ENCODE results near the gene PPP2R2B. TPM values are rescaled to one million over a fixed set of nuclear protein-coding genes. Genes with fewer than 3 reads are reported as not detected.

Gene PPP2R2B
- total RNA-seq, 4 donors from 2014 or later: 1.2 to 4.0 (median 2.1) TPM

GRCh38 chr5:146721073-146721815 lies 157.3 kb downstream of the PPP2R2B start:
- H3K27ac ChIP-seq (replicated peaks in 1 of 4): no peak overlapping the region
- H3K4me3 ChIP-seq: no peak overlapping the region
- no peaks in the 10 kb centered on the region for H3K9me3 ChIP-seq
- TF ChIP-seq POLR2AphosphoS5 (IDR thresholded peaks at IDR 0.05) (no peak), CTCF (IDR thresholded peaks at IDR 0.05) (no peak), POLR2A (IDR thresholded peaks at IDR 0.05; ENCODE audit: low read depth) (no peak), EP300 (IDR thresholded peaks at IDR 0.05) (no peak)
- intact Hi-C loops (cut with DNase I): no loop called here
- no peaks in the 10 kb centered on the region for H3K36me3 ChIP-seq
- H3K27me3 ChIP-seq: no peaks in the 10 kb centered on the region
- no peak for DNase-seq (ENCODE audit: extremely low spot score)
- H3K4me1 ChIP-seq: no peaks in the 10 kb centered on the region
- WGBS: 78% methylated on average over 5 of the region's 5 CpGs

- H3K9me3 ChIP-seq: no peaks in the 10 kb centered on the region
- no peak overlapping the region for H3K27ac ChIP-seq (replicated peaks in 1 of 4)
- WGBS: 27% methylated on average over 1 of the region's 1 CpG
- H3K36me3 ChIP-seq: no peaks in the 10 kb centered on the region
- no peak for DNase-seq (ENCODE audit: extremely low spot score)
- H3K4me3 ChIP-seq: no peak overlapping the region
- intact Hi-C loops (cut with DNase I): no loop called here
- TF ChIP-seq POLR2AphosphoS5 (IDR thresholded peaks at IDR 0.05): no peak
- no peak for TF ChIP-seq CTCF (IDR thresholded peaks at IDR 0.05)
- TF ChIP-seq EP300 (IDR thresholded peaks at IDR 0.05): no peak
- no peak for TF ChIP-seq POLR2A (IDR thresholded peaks at IDR 0.05; ENCODE audit: low read depth)
- H3K27me3 ChIP-seq: no peaks in the 10 kb centered on the region
- no peaks in the 10 kb centered on the region for H3K4me1 ChIP-seq
Observed at GRCh38 chr5:146720107-146720506, 158.4 kb downstream of the PPP2R2B start.

- Histone ChIP-seq H3K9me3 (no peaks in the 10 kb centered on the region), H3K27me3 (no peaks in the 10 kb centered on the region), H3K27ac (replicated peaks in 1 of 4) (no peak overlapping the region), H3K4me3 (no peak overlapping the region), H3K4me1 (no peaks in the 10 kb centered on the region), H3K36me3 (no peaks in the 10 kb centered on the region)
- intact Hi-C loops (cut with DNase I): no loop called here
- DNase-seq (ENCODE audit: extremely low spot score): no peak
- TF ChIP-seq EP300 (IDR thresholded peaks at IDR 0.05) (no peak), CTCF (IDR thresholded peaks at IDR 0.05) (no peak), POLR2A (IDR thresholded peaks at IDR 0.05; ENCODE audit: low read depth) (no peak), POLR2AphosphoS5 (IDR thresholded peaks at IDR 0.05) (no peak)
Observed at GRCh38 chr5:146719179-146719578, 159.4 kb downstream of the PPP2R2B start.

GRCh38 chr5:146718609-146719008 lies 159.9 kb downstream of the PPP2R2B start:
- no peak for DNase-seq (ENCODE audit: extremely low spot score)
- no peaks in the 10 kb centered on the region for H3K9me3 ChIP-seq
- no peak for TF ChIP-seq POLR2A (IDR thresholded peaks at IDR 0.05; ENCODE audit: low read depth)
- intact Hi-C loops (cut with DNase I): no loop called here
- WGBS: 75% methylated on average over 3 of the region's 3 CpGs
- H3K36me3 ChIP-seq: no peaks in the 10 kb centered on the region
- H3K4me3 ChIP-seq: no peak overlapping the region
- no peak overlapping the region for H3K27ac ChIP-seq (replicated peaks in 1 of 4)
- no peaks in the 10 kb centered on the region for H3K4me1 ChIP-seq
- H3K27me3 ChIP-seq: no peaks in the 10 kb centered on the region

GRCh38 chr5:146717951-146718350 lies 160.6 kb downstream of the PPP2R2B start:
- Histone ChIP-seq H3K36me3 (no peaks in the 10 kb centered on the region), H3K4me1 (no peaks in the 10 kb centered on the region), H3K4me3 (no peak overlapping the region), H3K27me3 (no peaks in the 10 kb centered on the region), H3K9me3 (no peaks in the 10 kb centered on the region), H3K27ac (replicated peaks in 1 of 4) (no peak overlapping the region)
- intact Hi-C loops (cut with DNase I): no loop called here
- 63% methylated on average over 3 of the region's 3 CpGs for WGBS
- TF ChIP-seq POLR2A (IDR thresholded peaks at IDR 0.05; ENCODE audit: low read depth) (no peak), EP300 (IDR thresholded peaks at IDR 0.05) (no peak), POLR2AphosphoS5 (IDR thresholded peaks at IDR 0.05) (no peak), CTCF (IDR thresholded peaks at IDR 0.05) (no peak)
- no peak for DNase-seq (ENCODE audit: extremely low spot score)

Data from esophagus muscularis mucosa (tissue), 4 donors.